Activated naive CD4-positive, alpha-beta T cell treated with anti-CD3 and anti-CD28 coated beads, Interleukin-2, amount 10 ng/mL, durations not matched to agents 7 days and 5 days (primary cell): Measurements from ENCODE around the gene GPATCH1.

Source experiments
- CTCF ChIA-PET: fragments of 350-600 bp; sonication (Branson Sonifier 250); formaldehyde crosslinking; loops from one replicate; lab custom pipeline; 2021; ENCODE audit warnings: antibody characterized with exemption; lab: Charles Lee
- DNase-seq: peaks from one replicate; pipeline ENCODE4 v3.0.0-alpha.2; 2020
- H3K27ac Mint-ChIP-seq: one replicate; pipeline ENCODE4 v1.8.0; 2021; ENCODE audit warnings: mild to moderate bottlenecking, moderate library complexity, mixed read lengths
- H3K27me3 Mint-ChIP-seq: one replicate; pipeline ENCODE4 v1.8.0; 2021; ENCODE audit warnings: mild to moderate bottlenecking, mixed read lengths
- H3K36me3 Mint-ChIP-seq: one replicate; pipeline ENCODE4 v1.8.0; 2021; ENCODE audit warnings: mixed read lengths
- H3K4me1 Mint-ChIP-seq: one replicate; pipeline ENCODE4 v1.8.0; 2021; ENCODE audit warnings: mixed read lengths
- H3K4me3 Mint-ChIP-seq: one replicate; pipeline ENCODE4 v1.8.0; 2021; ENCODE audit warnings: mild to moderate bottlenecking, moderate library complexity, mixed read lengths
- H3K9me3 Mint-ChIP-seq: one replicate; pipeline ENCODE4 v1.8.0; 2021; ENCODE audit warnings: mixed read lengths

The GPATCH1 gene

GRCh38 chr19:33167438-33167837 is 86.5 kb downstream of the GPATCH1 start:
- peaks cover 17% of the 10 kb centered on the region for H3K9me3 Mint-ChIP-seq
- no peak overlapping the region for H3K27ac Mint-ChIP-seq
- no peak for DNase-seq
- CTCF ChIA-PET = interaction anchor here (1.2 kb wide), 1 partner anchor 10 kb away, joined by 3 read pairs; no protein-coding TSS in a partner anchor
- peaks cover 5% of the 10 kb centered on the region for H3K36me3 Mint-ChIP-seq
- peaks cover 7% of the 10 kb centered on the region for H3K27me3 Mint-ChIP-seq
- peaks cover 1% of the 10 kb centered on the region for H3K4me1 Mint-ChIP-seq
- no peak overlapping the region for H3K4me3 Mint-ChIP-seq

GRCh38 chr19:33168528-33168927 is 87.5 kb downstream of the GPATCH1 start:
- no peak for DNase-seq
- CTCF ChIA-PET = interaction anchor here (0.8 kb wide), 1 partner anchor 16 kb away, joined by 3 read pairs; no protein-coding TSS in a partner anchor
- H3K36me3 Mint-ChIP-seq = peaks cover 5% of the 10 kb centered on the region
- H3K27ac Mint-ChIP-seq = no peak overlapping the region
- peaks cover 5% of the 10 kb centered on the region for H3K4me1 Mint-ChIP-seq
- no peak overlapping the region for H3K4me3 Mint-ChIP-seq
- peaks cover 17% of the 10 kb centered on the region for H3K9me3 Mint-ChIP-seq
- H3K27me3 Mint-ChIP-seq = peaks cover 7% of the 10 kb centered on the region

- H3K4me3 Mint-ChIP-seq = no peak overlapping the region
- DNase-seq = no peak
- H3K9me3 Mint-ChIP-seq = peaks cover 17% of the 10 kb centered on the region
- H3K4me1 Mint-ChIP-seq = peaks cover 18% of the 10 kb centered on the region
- no peak overlapping the region for H3K27ac Mint-ChIP-seq
- CTCF ChIA-PET = interaction anchor here (1.1 to 1.3 kb wide), 3 partner anchors 12 to 27 kb away, joined by 3 to 5 read pairs (median 4); no protein-coding TSS in a partner anchor
- H3K27me3 Mint-ChIP-seq = peaks cover 7% of the 10 kb centered on the region
- peaks cover 6% of the 10 kb centered on the region for H3K36me3 Mint-ChIP-seq
Observed at GRCh38 chr19:33171222-33171795, 90.3 kb downstream of the GPATCH1 start.

GRCh38 chr19:33171916-33172359 is 91.0 kb downstream of the GPATCH1 start:
- H3K27ac Mint-ChIP-seq = no peak overlapping the region
- no peak overlapping the region for H3K4me3 Mint-ChIP-seq
- peaks cover 9% of the 10 kb centered on the region for H3K36me3 Mint-ChIP-seq
- H3K9me3 Mint-ChIP-seq = peaks cover 17% of the 10 kb centered on the region
- H3K4me1 Mint-ChIP-seq = peaks cover 20% of the 10 kb centered on the region
- H3K27me3 Mint-ChIP-seq = peaks cover 10% of the 10 kb centered on the region
- CTCF ChIA-PET = interaction anchor here (1.1 kb wide), 1 partner anchor 28 kb away, joined by 4 read pairs; no protein-coding TSS in a partner anchor
- DNase-seq = no peak

GRCh38 chr19:33174186-33174585 is 93.2 kb downstream of the GPATCH1 start:
- CTCF ChIA-PET = interaction anchor here (0.9 to 1.6 kb wide), 2 partner anchors 10 to 13 kb away, joined by 3 to 5 read pairs; no protein-coding TSS in a partner anchor
- Mint-ChIP-seq H3K9me3 (peaks cover 2% of the 10 kb centered on the region), H3K4me1 (peaks cover 34% of the 10 kb centered on the region), H3K27me3 (peaks cover 13% of the 10 kb centered on the region), H3K4me3 (no peak overlapping the region), H3K27ac (no peak overlapping the region), H3K36me3 (peaks cover 4% of the 10 kb centered on the region)
- DNase-seq = no peak

- H3K4me1 Mint-ChIP-seq = peaks cover 37% of the 10 kb centered on the region
- DNase-seq = no peak
- CTCF ChIA-PET = interaction anchor here (0.9 to 2.6 kb wide), 5 partner anchors 9 to 31 kb away, joined by 3 to 15 read pairs (median 5); no protein-coding TSS in a partner anchor
- H3K27me3 Mint-ChIP-seq = peaks cover 13% of the 10 kb centered on the region
- H3K4me3 Mint-ChIP-seq = peak overlapping the region; percentile 86
- H3K36me3 Mint-ChIP-seq = peaks cover 4% of the 10 kb centered on the region
- no peaks in the 10 kb centered on the region for H3K9me3 Mint-ChIP-seq
- peak overlapping the region; percentile 97 for H3K27ac Mint-ChIP-seq
Observed at GRCh38 chr19:33175156-33175782, 94.3 kb downstream of the GPATCH1 start.

- Mint-ChIP-seq H3K27ac (peak overlapping the region; percentile 97), H3K36me3 (peaks cover 4% of the 10 kb centered on the region), H3K9me3 (no peaks in the 10 kb centered on the region), H3K4me1 (peaks cover 37% of the 10 kb centered on the region), H3K27me3 (peaks cover 13% of the 10 kb centered on the region), H3K4me3 (peak overlapping the region; percentile 86)
- DNase-seq = peak; percentile 48
- CTCF ChIA-PET = interaction anchor here (1.0 to 2.7 kb wide), 10 partner anchors 8 to 51 kb away, joined by 3 to 15 read pairs (median 8); no protein-coding TSS in a partner anchor
Observed at GRCh38 chr19:33175886-33176669, 95.1 kb downstream of the GPATCH1 start.

GRCh38 chr19:33176670-33177416 is 95.9 kb downstream of the GPATCH1 start:
- H3K4me3 Mint-ChIP-seq = peak overlapping the region; percentile 86
- H3K27ac Mint-ChIP-seq = peak overlapping the region; percentile 97
- CTCF ChIA-PET = interaction anchor here (1.0 to 2.7 kb wide), 12 partner anchors 7 to 208 kb away, joined by 3 to 15 read pairs (median 7); no protein-coding TSS in a partner anchor
- peak; percentile 96 for DNase-seq
- H3K9me3 Mint-ChIP-seq = no peaks in the 10 kb centered on the region
- peaks cover 37% of the 10 kb centered on the region for H3K4me1 Mint-ChIP-seq
- peaks cover 18% of the 10 kb centered on the region for H3K27me3 Mint-ChIP-seq
- peaks cover 4% of the 10 kb centered on the region for H3K36me3 Mint-ChIP-seq

GRCh38 chr19:33177417-33177979 is 96.5 kb downstream of the GPATCH1 start:
- Mint-ChIP-seq H3K27ac (peak overlapping the region; percentile 97), H3K9me3 (no peaks in the 10 kb centered on the region), H3K4me3 (peak overlapping the region; percentile 86), H3K36me3 (peaks cover 4% of the 10 kb centered on the region), H3K27me3 (peaks cover 18% of the 10 kb centered on the region), H3K4me1 (peaks cover 35% of the 10 kb centered on the region)
- CTCF ChIA-PET = interaction anchor here (1.0 to 2.7 kb wide), 12 partner anchors 9 to 209 kb away, joined by 3 to 15 read pairs (median 7); no protein-coding TSS in a partner anchor
- no peak for DNase-seq
